Smooth muscle cell (in vitro differentiated cells): ENCODE data around the gene WDR54. TPM values are rescaled to one million over a fixed set of nuclear protein-coding genes. Genes with fewer than 3 reads are reported as not detected.
"Not testable (repeated sequence)": the region's sequence is repeated elsewhere in the genome, so short reads cannot be mapped to it uniquely, and the experiment has no call there.

Source experiments
- DNase-seq: peaks from one replicate; lab custom pipeline; 2025; ENCODE audit not compliant: unreplicated experiment; lab: John Stamatoyannopoulos, UW
- H2AFZ ChIP-seq: fragments of 200-600 bp; sonication (generic); 2 replicates; pipeline ENCODE4 v1.6.0; 2016; ENCODE audit warnings: antibody characterized with exemption, low read depth, mild to moderate bottlenecking
- H3F3A ChIP-seq: fragments of 200-600 bp; sonication (generic); 2 replicates; pipeline ENCODE4 v1.6.0; 2017; ENCODE audit warnings: antibody characterized with exemption, low read depth
- H3K27ac ChIP-seq: fragments of 200-600 bp; sonication (generic); 2 replicates; pipeline ENCODE4 v1.5.1; 2016; ENCODE audit warnings: low read depth, mild to moderate bottlenecking
- H3K27me3 ChIP-seq: fragments of 200-600 bp; sonication (generic); 2 replicates; pipeline ENCODE4 v1.6.1; 2016; ENCODE audit warnings: low read depth, mild to moderate bottlenecking
- H3K36me3 ChIP-seq: fragments of 200-600 bp; sonication (generic); 2 replicates; pipeline ENCODE4 v1.5.1; 2016; ENCODE audit warnings: low read depth
- H3K4me1 ChIP-seq: fragments of 200-600 bp; sonication (generic); 2 replicates; pipeline ENCODE4 v1.5.1; 2016; ENCODE audit warnings: low read depth
- H3K4me2 ChIP-seq: fragments of 200-600 bp; sonication (generic); 2 replicates; pipeline ENCODE4 v1.6.0; 2016; ENCODE audit warnings: mild to moderate bottlenecking
- H3K4me3 ChIP-seq: fragments of 200-600 bp; sonication (generic); 2 replicates; pipeline ENCODE4 v1.5.1; 2016; ENCODE audit warnings: mild to moderate bottlenecking
- H3K79me2 ChIP-seq: fragments of 200-600 bp; sonication (generic); 2 replicates; pipeline ENCODE4 v1.6.0; 2016; ENCODE audit warnings: low read depth, mild to moderate bottlenecking
- H3K9ac ChIP-seq: fragments of 200-600 bp; sonication (generic); 2 replicates; pipeline ENCODE4 v1.6.0; 2016; ENCODE audit warnings: low read depth
- H3K9me3 ChIP-seq: fragments of 200-600 bp; sonication (generic); replicated peaks from 2 replicates; pipeline ENCODE4 v1.5.1; 2016; ENCODE audit warnings: low read depth
- H4K20me1 ChIP-seq: fragments of 200-600 bp; sonication (generic); 2 replicates; pipeline ENCODE4 v1.6.0; 2016; ENCODE audit warnings: low read depth
- CTCF ChIP-seq: fragments of 200-600 bp; sonication (generic); IDR thresholded peaks from 2 replicates; pipeline ENCODE4 v1.5.1; 2017; ENCODE audit warnings: borderline replicate concordance, mild to moderate bottlenecking, antibody characterized with exemption; ENCODE audit not compliant: insufficient read depth, poor library complexity, severe bottlenecking
- WGBS: methylation state at CpG from one replicate; pipeline ENCODE4 v1.1.7; 2016; ENCODE audit warnings: low lambda C conversion rate; 5-methylcytosine and 5-hydroxymethylcytosine counted together
- polyA plus RNA-seq: library from polyadenylated mRNA; unstranded; fragments of >200 nt; fragmentation: Nextera tagmentation; extraction: Ambion mirVana; gene quantifications from 2 replicates; pipeline ENCODE4 v1.2.1, GENCODE V29; 2016
- total RNA-seq: library from RNA; depleted of rRNA; stranded (reverse); fragments of >200 nt; gene quantifications from 2 replicates; pipeline ENCODE4 v1.2.3, GENCODE V29; 2014

WDR54 gene
- total and polyA plus RNA-seq, 2 experiments from 2014 or later: 52.3 to 59.2 TPM

GRCh38 chr2:74464406-74464805, 42.9 kb downstream of the WDR54 start:
- Histone ChIP-seq H3K9me3 (no peaks in the 10 kb centered on the region), H3K36me3 (no peaks in the 10 kb centered on the region), H3K4me1 (peaks cover 14% of the 10 kb centered on the region), H3K27me3 (no peaks in the 10 kb centered on the region), H3F3A (peaks cover 15% of the 10 kb centered on the region), H3K79me2 (peaks cover 38% of the 10 kb centered on the region), H3K27ac (peak overlapping the region; percentile 75), H3K4me3 (peak overlapping the region; percentile 81), H4K20me1 (no peaks in the 10 kb centered on the region), H3K4me2 (peak overlapping the region; percentile 97), H2AFZ (peak overlapping the region; percentile 96), H3K9ac (peak overlapping the region; percentile 85)
- WGBS: 14% methylated on average over 13 of the region's 13 CpGs
- no peak for DNase-seq
- TF ChIP-seq CTCF: no peak

GRCh38 chr2:74470742-74471141, 49.2 kb downstream of the WDR54 start:
- not testable (repeated sequence) for H2AFZ ChIP-seq, H3K27me3 ChIP-seq, H3K27ac ChIP-seq, H3K4me2 ChIP-seq, H4K20me1 ChIP-seq, H3K9ac ChIP-seq, H3K9me3 ChIP-seq, DNase-seq, H3K36me3 ChIP-seq, H3K4me3 ChIP-seq, H3K79me2 ChIP-seq
- H3K4me1 ChIP-seq: peaks cover 16% of the 10 kb centered on the region
- peaks cover 11% of the 10 kb centered on the region for H3F3A ChIP-seq
- 98% methylated on average over 12 of the region's 12 CpGs for WGBS

GRCh38 chr2:74471332-74472065, 50.0 kb downstream of the WDR54 start:
- H3K79me2 ChIP-seq: peaks cover 3% of the 10 kb centered on the region
- H2AFZ ChIP-seq: peak overlapping the region; percentile 88
- 70% methylated on average over 16 of the region's 16 CpGs for WGBS
- DNase-seq: no peak
- H3K4me1 ChIP-seq: peaks cover 12% of the 10 kb centered on the region
- no peaks in the 10 kb centered on the region for H4K20me1 ChIP-seq
- H3F3A ChIP-seq: peaks cover 11% of the 10 kb centered on the region
- H3K27me3 ChIP-seq: no peaks in the 10 kb centered on the region
- H3K4me2 ChIP-seq: peak overlapping the region; percentile 89
- H3K27ac ChIP-seq: peak overlapping the region; percentile 91
- H3K4me3 ChIP-seq: peak overlapping the region; percentile 65
- peak overlapping the region; percentile 70 for H3K9ac ChIP-seq
- H3K36me3 ChIP-seq: no peaks in the 10 kb centered on the region
- TF ChIP-seq CTCF: no peak
- H3K9me3 ChIP-seq: no peaks in the 10 kb centered on the region

- peak; percentile 63 for DNase-seq
- Histone ChIP-seq H3K27me3 (no peaks in the 10 kb centered on the region), H3K4me2 (peak within 1 kb of the TSS; percentile 89), H3K9me3 (no peaks in the 10 kb centered on the region), H3K4me3 (peak within 1 kb of the TSS; percentile 65), H2AFZ (peak within 1 kb of the TSS; percentile 88), H3K36me3 (no peaks in the 10 kb centered on the region), H3K27ac (peak within 1 kb of the TSS; percentile 91), H3F3A (peaks cover 8% of the 10 kb centered on the region), H3K9ac (peak within 1 kb of the TSS; percentile 70), H3K4me1 (peaks cover 12% of the 10 kb centered on the region), H4K20me1 (no peaks in the 10 kb centered on the region), H3K79me2 (peaks cover 2% of the 10 kb centered on the region)
- no peak for TF ChIP-seq CTCF
- 2% methylated on average over 65 of the region's 66 CpGs for WGBS
These were observed 50.8 kb downstream of the WDR54 start, which contains the start of gene MRPL53 for GRCh38 chr2:74472086-74472944. TSS of gene MRPL53 (minus strand) at chr2:74472680. CDS start at chr2:74472660, 20 bp downstream.
